Stimulated activated CD4-positive, alpha-beta T cell treated with anti-CD3 and anti-CD28 coated beads, Interleukin-1b, Interleukin-23, amount 100 ng/mL, for 4 hours (primary cell): ENCODE measurements around the gene DENND1A.
"Not testable (repeated sequence)": the region's sequence is repeated elsewhere in the genome, so short reads cannot be mapped to it uniquely, and the experiment has no call there.

Experiments used
- DNase-seq, 2 donors: peaks; one replicate each; pipeline ENCODE4 v3.0.0-alpha.2; 2020; ENCODE audit warnings: low read depth in 2 of 2

The DENND1A gene

DNA sequence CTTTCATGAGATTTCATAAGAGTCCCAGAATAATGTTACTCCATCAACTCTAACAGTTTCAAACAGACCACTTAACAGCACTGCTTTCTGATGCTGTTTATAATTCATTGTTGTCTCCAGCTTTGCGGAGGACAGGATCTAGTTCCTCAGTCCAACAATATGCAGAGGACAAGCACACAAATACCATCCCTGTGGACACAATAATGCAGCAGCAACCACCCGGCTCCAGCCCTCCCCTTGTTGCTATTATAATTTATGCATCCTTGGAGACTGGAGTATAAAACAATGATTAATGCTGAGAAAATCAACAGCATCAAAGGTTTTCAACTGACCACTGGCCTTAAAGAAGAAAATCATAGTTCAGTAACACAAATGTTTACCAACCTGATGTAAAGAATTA is 108.3 kb downstream of the DENND1A start:
- no peak for DNase-seq

DNA sequence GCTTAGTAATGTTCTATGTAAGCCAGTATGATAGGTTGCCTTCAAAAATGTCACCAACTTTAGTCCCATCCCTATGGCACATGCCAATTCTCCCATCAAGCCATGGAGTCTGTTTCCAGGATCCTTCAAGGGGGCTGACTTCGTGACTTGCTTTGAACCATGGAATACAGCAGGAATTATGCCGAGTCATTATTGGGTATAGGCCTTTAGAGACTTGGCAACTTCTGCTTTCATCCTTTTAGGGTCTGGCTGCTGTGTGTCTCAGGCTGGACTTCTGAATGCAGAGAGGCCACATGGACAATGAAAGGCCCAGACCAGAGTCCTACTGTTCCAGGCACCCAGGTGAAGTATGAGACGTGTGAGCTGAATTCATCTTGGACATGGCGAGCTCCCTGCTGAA is 109.8 kb downstream of the DENND1A start:
- DNase-seq: no peak

GRCh38 chr9:123816817-123817472 is 113.0 kb downstream of the DENND1A start:
- no peak for DNase-seq

- not testable (repeated sequence) for DNase-seq
Measured at GRCh38 chr9:123815856-123816255, 114.1 kb downstream of the DENND1A start.

DNA sequence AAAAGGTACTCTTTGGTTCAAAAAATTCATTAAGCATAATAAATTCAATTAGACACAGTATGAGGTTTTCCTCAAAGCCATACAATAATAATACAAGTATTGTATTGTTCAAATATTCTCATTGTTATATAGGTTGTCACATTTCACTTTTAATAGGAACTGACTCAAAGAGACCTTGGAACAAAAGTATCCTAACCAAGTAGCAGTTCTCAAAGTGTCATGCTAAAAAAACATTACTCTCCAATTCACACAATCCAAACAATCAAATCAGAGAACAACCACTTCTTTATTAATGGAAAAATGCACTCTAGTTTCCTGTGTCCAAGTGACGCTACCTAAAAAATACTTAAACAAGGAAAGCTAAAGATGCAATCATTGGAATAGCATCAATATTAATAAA is 115.4 kb downstream of the DENND1A start:
- no peak for DNase-seq

GRCh38 chr9:123812984-123813383 is 116.9 kb downstream of the DENND1A start:
- DNase-seq: no peak

DNA sequence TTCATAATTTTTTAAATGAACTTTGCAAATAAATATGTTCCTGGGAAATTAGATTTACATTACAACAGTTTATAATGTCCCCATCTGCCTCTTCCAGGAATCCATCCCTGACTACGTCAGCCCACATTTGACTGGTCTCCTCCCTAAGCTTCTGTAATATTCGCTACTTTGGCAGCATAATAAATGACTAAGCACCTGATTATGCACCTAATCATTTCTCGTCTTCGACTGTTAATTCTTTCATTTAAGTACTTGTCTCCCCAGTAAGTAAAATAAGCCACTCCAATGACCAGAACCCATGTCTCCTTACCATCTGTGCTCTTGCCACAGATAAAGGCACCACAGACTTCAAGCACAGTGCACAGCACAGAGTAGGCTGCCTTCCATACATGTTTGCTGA is 122.7 kb downstream of the DENND1A start:
- no peak for DNase-seq

DNA sequence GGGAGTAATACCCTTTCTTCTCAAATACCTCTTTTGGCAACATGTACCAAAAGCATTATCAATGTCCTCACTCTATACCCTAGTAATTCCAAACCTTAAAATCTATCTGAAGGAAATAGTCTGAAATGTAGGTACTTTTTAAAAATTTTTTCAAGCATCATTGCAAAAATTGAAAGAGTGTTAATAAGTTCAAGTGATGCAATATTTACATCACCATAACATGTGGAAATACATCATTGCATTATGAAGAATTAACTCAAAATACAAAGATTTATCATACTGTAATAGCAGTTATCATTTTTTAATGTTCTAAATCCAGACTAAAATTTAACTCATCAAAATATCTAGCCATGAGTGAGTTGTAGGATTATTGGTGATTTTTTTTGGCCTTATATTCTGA is 123.1 kb downstream of the DENND1A start:
- DNase-seq: no peak

DNA sequence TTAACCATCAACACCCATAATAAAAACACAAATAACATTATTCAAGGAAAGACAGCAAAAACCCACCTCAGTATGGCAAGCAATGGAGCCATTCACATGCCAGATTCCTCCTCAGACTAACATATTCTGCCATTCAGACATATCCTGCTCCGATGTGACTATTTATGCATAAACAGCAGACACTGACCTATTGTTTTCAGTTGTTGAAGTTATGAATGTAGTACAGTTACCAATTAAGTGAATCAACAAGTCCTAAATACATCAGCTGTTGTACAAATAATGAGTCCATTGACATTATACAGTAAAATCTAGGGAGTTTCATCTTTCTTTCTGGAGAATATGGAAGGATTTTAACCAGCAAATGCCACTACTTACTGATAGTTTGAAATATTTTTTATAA is 131.7 kb downstream of the DENND1A start:
- no peak for DNase-seq

DNA sequence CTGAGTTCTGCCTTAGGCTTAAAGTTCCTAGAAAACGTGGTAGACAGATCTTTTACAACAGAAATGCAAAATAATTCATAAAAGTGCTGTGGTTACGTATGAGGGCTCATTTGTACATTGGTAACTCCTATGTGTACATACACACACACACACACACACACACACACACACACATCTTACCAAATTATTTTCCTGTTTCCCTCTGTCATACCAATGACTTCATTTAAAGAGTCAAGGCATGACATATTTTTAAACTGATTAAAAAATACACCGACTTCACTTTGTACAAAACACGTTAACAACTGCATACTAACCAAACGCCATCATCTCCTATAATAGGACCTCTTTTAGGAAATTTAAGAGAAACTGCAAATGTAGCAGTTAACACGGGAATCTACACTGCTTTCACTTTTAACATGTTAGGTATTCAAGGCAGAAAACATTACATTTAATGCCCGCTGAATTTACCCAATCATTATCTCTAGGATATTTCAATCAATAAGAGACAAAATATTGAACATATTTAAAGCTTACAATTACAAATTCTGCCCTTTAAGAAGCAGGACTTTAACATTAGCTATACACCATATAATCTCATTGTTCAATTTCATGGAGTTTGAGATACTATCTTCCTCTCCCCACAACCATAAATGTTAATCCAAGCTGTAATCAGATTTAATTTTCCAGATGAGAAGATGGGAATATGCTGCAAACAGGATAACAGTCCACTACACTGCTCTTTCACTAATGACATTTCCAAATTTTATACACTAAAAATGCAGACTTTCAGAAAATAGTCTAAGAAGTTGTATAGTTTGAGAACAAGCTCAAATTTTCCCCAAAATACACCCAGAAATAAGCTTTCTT is 133.1 kb downstream of the DENND1A start:
- DNase-seq: no peak

DNA sequence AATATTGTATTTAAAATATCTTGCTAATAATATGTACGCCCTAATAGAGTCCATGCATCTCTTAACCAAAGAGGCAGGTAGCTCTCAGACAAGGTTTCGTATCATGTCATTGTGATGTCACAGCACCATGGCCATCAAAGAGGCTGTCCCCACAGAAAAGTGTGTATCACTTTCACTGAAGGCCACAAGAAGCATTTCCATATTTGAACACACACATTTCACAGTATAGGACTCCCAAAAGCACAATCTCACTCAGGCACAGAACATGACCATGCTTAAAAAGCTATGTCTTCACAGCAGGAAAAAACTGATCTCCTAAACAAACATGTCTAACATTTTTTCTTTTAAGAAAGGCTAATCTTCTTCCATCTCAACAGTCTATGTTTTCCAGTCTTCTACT is 133.8 kb downstream of the DENND1A start:
- no peak for DNase-seq

DNA sequence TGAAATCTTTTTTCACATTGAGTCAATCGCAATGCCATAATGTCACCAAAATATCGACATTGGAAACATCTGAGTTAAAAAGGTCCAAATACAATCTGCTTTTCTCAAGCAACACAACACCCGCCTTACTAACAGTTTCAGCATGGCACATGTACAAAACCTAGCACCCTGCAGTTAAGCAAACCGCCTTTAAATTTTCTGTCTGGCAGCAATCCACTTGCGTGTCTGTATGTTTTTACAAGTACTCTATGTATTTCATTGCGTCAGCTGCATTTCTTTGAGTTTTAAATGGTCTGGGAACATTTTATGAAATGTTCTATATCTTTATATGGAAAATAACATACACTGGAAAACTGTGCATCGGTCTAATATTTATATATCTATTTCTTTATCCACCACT is 134.6 kb downstream of the DENND1A start:
- DNase-seq: no peak

- no peak for DNase-seq
Measured at GRCh38 chr9:123792501-123792900, 137.4 kb downstream of the DENND1A start.

- no peak for DNase-seq
Measured at GRCh38 chr9:123789554-123790292, 140.2 kb downstream of the DENND1A start.

DNA sequence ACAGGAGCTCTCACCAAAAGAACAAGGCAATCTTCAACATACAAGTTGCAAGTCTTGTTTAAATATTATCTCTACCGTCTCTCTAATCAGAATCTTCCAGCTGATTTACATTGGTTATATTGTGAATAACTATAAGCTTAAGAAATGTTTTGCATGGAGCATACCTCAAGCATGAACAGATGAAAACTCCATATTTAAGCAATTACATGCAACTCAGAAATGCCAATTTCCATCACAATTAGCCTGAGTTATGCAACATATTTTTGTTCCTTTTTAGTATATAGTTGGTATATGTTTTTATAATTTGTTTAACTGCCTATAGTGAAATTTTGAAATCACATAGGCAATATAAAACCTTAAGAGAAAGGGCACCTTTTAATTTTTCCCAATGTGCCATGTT is 142.5 kb downstream of the DENND1A start:
- no peak for DNase-seq

DNA sequence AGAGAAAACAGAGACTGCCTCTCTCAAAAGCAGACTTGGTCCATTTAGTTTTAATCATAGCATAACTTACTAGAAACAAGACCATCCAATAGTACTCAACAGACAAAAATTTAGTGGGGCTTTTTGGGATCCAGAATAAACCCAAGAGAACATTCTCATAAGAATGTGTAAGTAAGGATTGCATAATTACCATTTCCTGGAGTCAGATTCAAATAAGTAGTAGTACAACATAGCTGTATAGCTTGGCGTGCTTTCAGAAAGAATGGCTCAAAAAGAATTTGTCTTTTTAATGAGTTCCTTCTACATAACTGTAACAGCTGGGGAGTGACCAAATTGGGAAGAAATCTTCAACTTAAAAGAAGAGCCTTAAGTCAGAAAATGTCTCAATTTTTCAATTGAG is 145.4 kb downstream of the DENND1A start:
- DNase-seq: no peak

DNA sequence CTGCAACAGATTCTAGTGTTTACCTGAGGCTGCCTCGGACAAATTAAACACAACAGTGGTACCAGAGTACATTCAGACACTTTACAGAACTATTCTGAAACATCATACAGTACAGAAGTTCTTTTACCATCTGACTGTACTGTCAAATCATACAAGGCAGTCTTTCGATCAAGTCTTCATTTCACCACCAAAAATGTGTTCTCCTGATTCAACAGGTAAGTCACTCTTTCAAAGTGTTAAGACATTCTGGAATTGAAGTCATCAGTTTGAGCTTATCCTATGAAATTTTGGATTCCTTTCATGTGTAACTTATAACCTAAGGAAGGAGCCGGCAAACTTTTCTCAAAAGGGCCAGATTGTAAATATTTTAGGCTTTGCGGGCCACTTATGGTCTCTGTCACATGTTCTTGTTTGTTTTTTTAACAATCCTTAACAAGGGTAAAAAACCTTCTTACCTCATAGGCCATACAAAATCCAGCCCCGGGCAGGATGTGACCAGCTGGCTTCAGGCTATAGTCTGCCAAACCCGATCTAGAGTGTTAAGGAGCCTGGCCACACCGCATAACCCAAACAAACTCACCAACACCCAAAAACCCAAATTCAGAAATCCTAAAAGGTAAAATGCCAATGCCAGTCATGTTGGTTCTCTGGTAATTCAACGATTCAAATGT is 151.6 kb downstream of the DENND1A start:
- no peak for DNase-seq

GRCh38 chr9:123776708-123777537 is 153.0 kb downstream of the DENND1A start:
- DNase-seq: no peak

DNA sequence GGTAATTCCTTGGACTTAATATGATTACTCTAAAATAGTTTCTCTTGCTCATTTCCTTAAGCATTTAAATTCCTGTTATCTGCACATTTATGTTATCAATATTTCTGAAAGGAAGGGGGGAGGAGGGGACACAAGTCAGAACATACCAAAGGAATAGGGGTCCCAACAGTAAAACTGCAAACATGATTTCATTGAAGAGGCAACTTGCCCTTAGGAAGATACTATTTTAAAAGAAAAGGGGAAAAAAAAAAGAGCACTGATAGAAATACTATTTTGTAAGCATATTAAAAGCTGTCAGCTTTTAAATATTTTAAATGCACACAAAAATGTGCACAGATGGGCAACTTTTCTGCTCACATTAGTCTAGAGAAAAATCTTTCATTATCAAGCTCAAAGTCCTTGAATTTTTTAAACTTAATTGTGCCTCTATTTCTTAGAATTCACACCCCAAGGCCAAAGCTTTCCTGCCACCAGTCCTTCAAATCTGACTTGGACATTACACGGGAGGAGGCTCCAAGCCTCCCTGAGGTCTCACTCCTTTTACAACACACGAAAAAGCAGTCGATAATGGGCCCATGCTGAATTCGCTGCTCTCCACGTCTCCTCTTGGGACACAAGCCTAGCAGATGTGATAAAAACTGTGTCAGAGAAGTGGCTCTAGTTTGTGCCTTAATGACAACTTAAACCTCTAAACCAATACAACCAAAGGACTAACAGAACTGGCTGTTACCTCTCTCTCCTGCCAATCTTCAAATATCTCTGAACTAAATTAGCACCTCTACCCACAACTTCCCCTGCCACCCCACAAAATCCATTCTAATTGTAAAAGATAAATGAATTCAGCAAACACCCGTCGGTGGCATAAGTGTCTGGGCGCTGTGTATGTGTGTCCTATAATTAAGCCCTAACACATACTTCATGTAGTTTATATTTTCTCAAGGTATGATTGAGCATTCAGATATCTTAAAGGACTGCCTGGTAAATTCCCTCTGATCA is 154.3 kb downstream of the DENND1A start:
- no peak for DNase-seq

DNA sequence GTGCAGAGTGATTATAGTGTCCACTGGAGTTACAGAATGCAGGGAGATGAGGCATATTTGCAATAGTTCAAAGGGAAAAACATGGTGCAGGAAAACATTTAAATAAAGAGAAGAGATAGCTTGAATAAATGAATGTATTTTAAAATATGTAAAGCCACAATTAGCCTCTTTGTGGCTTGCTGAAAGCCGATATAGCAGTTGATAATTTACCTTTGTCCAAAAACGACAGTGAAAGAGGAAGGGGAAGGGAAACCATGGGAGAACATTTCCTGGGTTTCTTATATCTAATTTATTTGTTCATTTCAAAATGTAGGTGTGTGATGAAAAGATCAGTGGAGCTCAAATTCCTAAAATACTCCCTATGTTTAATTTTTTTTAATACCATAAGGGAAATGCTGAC is 156.1 kb downstream of the DENND1A start:
- DNase-seq: no peak
